ENCODE data around the gene LHX1.

Gene LHX1

DNA sequence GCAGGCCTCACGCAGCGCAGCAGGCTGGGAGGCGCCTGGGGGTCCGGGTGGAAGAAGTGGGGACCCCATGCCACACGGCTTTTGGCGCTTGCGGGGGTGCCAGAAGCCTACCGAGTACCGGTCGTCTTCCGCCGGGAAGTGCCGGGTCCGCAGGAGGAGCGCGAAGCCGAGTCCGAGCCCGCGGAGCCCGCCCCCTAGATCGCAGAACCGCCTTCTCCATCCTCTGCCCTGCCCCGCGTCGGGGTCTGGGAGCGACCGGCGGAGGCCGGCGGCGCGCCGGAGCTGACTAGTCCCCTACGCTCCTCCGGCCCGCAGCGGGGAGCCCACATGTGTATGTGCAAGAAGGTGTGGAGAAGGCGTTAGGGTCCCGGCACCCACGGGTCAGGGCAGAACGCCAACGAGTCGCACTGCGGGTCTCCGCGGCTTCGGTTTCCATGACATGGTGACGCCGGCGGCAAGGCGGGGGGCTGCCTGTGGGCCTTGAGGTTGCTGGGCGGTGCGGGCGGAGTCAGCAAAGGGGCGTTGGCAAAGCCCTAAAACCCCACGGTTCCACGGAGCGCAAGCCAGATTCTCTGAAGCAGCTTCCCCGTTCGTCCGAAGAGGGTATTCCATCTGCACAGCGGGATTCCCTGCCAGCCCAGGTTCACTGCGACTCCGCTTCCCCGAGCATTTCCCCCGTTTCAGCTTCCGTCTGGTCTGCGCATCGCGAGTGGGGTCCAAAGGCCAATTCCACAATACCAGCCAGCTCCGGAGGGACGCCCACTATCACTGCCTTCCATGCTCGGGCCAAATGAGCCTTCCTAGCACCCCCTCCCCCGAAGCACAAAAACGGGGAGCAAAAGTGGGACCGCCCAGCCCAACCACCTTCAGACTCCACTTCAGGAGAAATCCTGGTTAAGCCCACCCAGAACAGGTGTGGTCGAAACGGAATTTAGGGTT lies 2.3 kb upstream of the LHX1 start:
- intact Hi-C loops (cut with DNase I) = no loop called here
- no peak for DNase-seq

DNA sequence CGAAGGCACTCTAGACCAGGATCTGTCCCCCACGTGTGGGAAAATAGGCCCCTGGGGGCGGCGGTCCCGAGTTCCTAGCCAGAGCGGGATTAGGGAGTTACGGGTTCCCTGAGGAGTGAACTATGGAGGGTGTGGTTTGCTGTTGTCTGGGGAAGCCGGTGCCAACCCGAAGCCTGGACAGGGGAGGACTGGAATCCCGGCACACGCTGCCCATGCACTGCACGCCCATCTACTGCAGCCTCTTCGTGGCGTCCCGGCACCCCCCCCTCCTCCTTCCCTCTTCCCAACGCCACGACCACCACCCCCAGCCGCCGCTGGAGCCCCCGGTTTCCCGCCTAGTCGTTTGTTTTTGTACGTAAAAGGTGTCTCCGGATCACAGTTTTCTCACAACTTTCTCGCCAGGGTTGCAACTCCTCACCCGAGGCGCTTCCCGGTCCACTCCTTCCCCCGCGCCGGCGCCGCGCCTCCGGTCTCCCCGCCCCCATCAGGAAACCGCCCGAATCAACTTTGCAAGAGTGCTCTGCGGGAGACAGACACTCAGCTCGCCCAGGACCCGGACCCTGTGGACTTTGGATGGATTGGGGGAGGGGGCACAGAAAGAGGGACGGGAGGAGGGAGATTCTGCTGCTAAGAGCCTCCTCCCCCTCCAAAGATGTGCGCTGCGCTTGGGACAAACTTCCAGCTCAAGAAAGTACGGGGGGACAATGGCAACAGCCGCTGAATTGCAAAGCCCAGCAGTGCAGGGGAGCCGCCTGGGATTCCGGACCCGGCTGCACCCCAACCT lies 1.4 kb upstream of the LHX1 start:
- no peak for DNase-seq

DNA sequence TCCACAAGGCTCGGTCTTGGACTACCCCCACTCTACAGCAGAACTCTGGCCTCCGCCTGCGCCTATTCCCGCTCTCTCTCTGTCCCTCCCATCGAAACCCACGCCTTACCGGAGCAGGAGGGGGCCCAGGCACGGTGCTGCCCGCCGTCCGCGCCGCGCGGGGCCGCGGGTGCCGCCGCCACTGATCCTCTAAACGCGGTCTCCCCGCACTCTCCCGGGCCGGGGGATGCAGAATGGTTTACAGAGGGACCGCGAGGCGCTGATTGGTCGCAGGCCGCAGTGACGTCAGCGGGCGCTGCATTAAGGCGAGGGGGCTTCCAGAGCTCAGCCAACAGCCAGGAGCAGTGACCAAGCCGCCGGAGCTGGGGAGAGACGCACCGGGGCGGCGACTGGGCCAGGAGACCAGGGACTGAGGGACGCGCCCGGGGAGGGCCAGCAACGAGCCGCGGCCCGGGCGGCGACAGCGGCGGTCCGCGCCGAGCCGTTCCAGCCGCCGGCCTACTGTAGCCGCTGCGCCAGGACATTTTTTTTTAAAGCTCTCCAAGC lies 747 bp upstream of the LHX1 start:
- no peak for DNase-seq
- intact Hi-C loops (cut with DNase I) = no loop called here

More for the DNA sequence above, 1.4 kb upstream of the LHX1 start:
- intact Hi-C loops (cut with DNase I) = no loop called here

DNA sequence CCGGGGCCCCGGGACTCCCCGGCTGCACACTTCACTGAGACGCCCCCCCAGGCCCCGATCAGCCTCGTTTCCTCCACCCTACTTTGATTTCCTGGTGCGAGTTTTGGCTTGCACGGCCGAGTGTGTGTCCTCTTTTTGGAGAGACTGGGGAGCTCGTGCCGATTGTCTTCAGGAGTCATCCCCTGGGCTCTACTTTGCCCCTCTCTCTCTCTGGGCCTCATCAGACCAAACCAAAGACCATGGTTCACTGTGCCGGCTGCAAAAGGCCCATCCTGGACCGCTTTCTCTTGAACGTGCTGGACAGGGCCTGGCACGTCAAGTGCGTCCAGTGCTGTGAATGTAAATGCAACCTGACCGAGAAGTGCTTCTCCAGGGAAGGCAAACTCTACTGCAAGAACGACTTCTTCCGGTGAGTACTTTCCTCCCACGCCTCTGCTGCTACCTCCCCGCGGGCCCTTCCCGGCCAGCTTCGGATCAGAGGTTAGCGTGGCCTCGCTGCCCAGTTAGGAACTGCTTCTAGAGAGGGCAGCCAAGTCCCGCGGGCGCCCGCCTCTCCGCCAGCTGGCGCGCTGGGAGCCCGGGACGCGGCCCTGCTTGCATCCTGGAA lies 787 bp downstream of the LHX1 start:
- peak in 1 of 42 donors; percentile 49 for DNase-seq
- intact Hi-C loops (cut with DNase I) = no loop called here

DNA sequence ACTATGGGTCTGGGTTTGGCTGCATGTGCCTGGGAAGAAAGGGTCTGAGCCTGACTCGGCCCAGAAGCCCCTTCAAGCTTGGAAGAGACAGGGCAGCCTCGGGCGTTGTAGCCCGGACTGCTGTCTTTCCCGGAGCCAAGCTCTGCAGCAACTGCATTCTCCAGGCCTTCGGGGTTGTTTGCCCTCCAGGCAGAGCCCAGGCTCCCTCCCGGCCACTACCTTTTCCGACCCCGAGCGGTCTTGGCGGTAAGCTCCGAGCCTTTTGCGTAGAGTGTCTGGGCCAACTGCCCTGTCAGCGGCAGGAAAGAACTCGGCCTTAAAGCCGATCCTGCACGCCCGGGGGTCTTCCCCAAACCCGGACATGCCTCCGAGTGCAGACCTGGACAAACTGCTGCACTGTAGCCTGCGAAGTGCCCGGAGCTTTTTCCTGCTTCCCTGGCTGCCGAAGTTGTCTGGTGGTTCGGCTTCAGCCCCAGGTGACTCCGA lies 1.3 kb downstream of the LHX1 start:
- DNase-seq = no peak
- intact Hi-C loops (cut with DNase I) = no loop called here

DNA sequence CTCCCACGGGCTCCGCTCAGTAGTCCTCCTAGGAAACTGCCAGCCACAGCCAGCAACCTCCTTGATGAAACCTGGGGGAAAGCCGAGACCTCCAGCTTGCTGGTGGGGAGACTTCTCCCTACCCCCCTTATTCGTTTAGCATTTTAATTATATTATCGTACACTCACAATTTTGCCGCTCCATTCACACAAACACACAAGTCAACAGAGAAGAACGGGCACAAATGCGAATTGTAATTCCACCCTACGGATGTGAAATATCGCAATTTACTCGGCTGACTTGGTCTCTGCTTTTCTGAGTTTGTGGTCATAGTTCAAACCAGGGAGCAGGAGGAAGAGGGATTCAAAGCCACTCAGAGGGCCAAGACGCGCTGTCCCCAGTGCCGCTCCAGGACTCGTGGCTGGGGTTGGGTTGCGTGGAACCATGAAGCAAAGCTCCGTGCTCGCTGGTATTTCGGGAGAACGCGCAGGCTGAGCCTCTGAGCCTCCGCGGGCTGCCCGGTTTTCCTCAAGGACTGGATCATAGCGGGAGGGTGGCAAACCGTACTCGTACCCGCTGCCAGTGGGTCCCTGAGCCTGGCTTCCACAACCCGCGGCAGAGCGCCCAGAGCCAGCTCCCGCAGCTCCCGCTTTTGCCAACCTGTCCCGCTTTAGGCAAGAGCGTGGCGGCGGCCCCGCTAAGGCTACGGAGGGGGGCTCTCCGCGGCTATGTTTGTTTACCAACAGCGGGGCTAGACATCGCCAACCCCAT lies 2.0 kb downstream of the LHX1 start:
- intact Hi-C loops (cut with DNase I) = no loop called here
- no peak for DNase-seq

DNA sequence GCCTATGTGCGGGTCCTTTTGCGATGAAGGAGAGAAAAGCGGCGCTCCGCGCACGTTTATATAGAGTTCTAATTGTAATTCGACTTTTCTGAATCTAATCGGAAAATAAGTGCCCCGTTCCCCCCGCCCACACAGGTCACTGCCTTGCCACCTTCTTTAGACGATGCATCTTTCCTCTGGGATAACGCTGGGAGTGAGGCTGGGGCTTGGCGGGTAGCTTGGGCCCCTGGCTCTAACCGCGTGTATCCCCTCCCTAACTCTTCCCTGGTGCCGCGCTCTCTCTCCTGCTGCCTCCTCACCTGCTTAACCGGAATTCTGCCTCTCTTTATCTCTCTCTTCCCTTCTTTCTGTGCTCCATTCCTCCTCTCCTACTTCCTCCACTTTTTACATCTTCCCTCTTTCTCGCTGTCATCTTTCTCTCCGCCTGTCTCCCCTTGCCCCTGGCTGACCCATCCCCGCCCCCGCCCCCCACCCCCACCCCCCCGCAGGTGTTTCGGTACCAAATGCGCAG lies 2.6 kb downstream of the LHX1 start:
- no peak for DNase-seq
- intact Hi-C loops (cut with DNase I) = no loop called here

DNA sequence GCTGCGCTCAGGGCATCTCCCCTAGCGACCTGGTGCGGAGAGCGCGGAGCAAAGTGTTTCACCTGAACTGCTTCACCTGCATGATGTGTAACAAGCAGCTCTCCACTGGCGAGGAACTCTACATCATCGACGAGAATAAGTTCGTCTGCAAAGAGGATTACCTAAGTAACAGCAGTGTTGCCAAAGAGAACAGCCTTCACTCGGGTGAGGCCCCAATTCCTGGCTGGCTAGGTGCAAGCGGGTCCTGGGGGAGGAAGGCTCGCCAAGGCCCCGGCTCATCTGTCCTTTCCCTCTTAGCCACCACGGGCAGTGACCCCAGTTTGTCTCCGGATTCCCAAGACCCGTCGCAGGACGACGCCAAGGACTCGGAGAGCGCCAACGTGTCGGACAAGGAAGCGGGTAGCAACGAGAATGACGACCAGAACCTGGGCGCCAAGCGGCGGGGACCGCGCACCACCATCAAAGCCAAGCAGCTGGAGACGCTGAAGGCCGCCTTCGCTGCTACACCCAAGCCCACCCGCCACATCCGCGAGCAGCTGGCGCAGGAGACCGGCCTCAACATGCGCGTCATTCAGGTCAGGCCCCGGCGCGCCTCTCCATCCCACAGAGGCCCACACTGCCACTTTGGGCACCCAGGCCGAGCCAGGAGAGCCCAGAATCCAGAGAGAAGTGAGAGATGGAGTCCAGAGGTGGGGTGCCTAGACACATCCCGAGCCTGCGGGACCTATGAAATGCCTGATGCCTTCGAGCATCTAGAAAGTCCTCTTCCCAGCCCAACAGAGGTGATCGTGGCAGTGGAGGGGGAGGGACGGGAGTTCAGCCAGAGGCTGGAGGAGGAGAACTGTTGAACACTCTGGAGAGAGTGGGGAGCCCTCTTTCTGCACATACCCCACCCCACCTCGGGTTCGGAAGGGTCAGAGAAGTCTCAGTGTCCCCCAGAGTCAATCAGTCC lies 3.3 kb downstream of the LHX1 start:
- intact Hi-C loops (cut with DNase I) = no loop called here
- no peak for DNase-seq

DNA sequence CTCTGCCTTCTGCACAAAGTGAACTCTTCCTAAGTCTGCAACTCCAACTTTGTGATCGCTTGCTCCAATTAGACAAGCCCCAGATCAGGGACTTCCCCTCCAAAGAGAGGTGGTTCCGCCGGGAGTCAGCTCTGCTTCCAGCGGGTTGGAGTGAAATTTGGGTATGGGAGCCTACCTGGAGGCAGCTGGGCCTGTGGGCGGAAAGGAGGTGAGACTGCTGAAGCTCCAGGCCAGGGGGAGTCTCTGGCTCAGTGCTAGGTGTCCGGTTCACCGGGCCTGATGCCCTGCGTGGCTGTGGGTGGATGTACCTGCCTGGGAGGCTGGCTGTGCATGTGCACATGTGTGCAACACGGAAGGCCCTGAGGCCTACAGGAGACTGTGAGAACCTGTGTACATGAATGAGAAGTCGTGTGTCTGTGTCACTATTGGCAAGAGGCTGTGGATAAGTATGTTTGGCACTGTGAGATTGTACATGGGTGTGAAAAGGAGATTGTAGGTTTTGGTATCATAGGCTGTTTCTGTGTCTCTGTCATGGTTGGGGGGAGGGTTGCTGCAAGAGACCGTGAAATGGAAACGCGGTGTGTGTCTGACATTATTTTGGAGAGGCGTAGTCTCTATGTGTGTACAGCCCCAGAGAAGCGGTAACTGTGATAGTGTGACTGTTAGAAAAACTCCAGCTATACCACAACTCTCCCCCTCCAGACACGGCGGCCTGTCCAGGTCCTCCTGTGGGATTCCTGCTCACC lies 4.2 kb downstream of the LHX1 start:
- no peak for DNase-seq
- intact Hi-C loops (cut with DNase I) = no loop called here

DNA sequence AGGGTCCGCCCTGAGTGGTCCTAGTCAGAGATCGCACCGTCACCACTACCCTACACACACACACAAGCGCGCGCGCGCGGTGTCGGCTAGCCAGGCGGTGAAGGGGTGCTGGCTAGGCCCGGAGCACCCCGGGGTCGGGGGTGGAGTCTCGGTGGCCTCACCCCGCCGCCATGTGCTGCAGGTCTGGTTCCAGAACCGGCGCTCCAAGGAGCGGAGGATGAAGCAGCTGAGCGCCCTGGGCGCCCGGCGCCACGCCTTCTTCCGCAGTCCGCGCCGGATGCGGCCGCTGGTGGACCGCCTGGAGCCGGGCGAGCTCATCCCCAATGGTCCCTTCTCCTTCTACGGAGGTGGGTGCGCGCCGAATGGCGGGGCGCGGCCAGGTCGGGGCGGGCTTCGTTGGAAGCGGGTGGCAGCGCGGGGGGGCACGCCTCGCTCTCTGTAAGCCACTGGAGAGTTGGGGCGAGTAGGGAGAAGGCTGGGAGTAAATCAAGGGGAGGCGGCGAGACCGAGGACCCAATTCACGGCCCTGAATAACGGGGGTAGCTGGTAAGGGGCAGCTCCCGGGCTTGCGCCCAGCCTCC lies 4.8 kb downstream of the LHX1 start:
- DNase-seq = no peak
- intact Hi-C loops (cut with DNase I) = no loop called here

DNA sequence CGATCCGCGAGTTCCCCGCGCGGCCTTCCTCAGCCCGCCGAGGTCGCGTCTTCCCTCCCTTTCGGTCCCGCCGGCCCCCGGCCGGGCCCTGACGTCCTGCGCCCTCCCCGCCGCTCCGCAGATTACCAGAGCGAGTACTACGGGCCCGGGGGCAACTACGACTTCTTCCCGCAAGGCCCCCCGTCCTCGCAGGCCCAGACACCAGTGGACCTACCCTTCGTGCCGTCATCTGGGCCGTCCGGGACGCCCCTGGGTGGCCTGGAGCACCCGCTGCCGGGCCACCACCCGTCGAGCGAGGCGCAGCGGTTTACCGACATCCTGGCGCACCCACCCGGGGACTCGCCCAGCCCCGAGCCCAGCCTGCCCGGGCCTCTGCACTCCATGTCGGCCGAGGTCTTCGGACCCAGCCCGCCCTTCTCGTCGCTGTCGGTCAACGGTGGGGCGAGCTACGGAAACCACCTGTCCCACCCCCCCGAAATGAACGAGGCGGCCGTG lies 5.4 kb downstream of the LHX1 start:
- intact Hi-C loops (cut with DNase I) = no loop called here
- peak in 1 of 42 donors; percentile 1 for DNase-seq

DNA sequence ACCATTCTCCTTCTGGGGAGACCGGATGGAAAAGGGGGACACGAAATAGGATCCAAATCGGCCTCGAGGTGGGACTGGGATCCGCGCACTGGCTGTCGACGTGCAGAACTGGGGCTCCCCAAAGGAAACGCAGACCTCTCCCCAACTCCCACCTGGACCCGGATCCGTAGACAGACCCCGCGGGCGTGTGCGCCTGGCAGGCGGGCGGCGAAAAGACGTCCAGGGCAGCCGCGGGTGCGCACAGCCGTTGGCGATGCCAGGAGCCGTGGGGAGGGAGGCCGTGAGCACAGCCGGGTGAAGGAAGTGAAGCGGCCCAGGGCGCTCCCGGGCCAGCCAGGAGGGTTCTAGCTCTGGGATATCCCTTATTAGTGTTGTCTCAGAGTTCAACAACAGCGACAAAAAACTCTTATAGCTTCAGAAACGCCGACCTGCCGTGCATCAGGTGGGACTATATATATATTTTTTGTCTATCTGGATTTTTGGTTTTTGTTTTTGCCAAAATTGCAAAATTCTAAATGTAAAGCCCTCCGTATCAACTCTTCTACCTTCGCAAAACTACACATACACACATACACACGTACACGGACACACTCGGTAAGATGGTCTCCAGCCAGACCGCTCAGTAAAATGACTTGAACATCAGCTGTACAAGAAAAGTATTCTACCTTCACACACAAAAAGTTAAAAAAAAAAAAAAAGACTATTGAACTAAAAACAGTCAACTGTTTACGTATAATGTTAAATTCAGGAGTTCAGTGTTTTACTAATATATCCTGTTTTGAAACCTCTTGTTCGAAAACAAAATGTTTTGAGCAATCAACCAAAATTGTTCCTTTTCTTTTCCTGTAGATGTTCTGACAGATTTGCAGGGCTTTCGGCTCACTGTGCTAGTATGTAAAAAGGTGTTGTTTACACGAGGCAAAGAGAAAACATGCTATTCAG lies 6.2 kb downstream of the LHX1 start:
- intact Hi-C loops (cut with DNase I) = no loop called here
- DNase-seq = no peak

DNA sequence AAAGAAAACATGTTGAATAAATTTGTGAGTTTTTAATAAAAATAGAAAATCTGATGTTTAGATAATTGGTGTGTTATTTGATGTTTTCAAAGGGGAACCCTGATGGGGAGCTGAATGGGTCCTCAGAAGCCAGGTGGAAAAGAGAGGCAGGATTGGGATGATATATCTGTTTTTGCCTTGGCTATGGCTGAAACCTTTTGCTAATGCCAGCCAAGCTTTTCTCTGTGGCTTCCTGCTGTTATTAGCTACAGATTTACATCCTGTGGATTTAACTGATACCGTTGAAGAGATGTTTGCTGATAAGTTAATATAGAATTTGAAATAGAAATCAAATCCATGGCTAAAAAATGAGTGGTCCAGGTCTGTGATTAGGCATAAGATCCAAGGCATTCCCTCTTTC lies 7.3 kb downstream of the LHX1 start:
- intact Hi-C loops (cut with DNase I) = no loop called here
- no peak for DNase-seq

DNA sequence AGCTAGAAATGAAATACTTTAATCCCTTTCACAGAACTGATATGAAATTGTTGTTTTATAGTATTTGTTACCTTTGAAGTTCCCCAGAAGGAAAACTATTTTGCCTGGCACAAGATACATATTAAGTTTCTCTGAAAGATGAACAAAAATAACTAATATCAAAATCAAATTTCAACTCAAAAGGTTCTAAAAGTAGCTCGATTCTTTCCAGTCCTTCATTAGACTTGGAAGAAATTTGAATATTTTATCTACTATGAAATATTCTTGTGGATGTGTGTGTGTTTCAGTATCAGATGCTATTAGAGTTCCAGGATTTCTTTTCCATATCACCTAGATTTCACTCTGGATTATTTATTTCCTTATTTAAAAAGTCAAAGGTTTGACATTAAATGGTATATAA lies 7.9 kb downstream of the LHX1 start:
- intact Hi-C loops (cut with DNase I) = no loop called here

More for the DNA sequence above, 7.9 kb downstream of the LHX1 start:
- DNase-seq = no peak

Data from head of caudate nucleus (tissue), 42 donors.